HepG2 (cell line): ENCODE results near the gene MAGI1. TPM values are rescaled to one million over a fixed set of nuclear protein-coding genes. Genes with fewer than 3 reads are reported as not detected.

Source experiments
- ATAC-seq: fragments of 200-7000 bp; cut with Tn5 transposase; 3 replicates; pipeline ENCODE4 v1.9.1; 2020; ENCODE audit warnings: mild to moderate bottlenecking, moderate library complexity
- BruUV-seq: library from RNA; stranded (reverse); fragments of 400-500 nt; replicated peaks from 2 replicates; lab custom pipeline; 2021; lab: Mats Ljungman, UMichigan
- CTCF ChIA-PET: fragments of 300-600 bp; formaldehyde crosslinking; extraction: SDS; loops from one replicate; lab custom pipeline; 2021; ENCODE audit warnings: low total read pairs, inconsistent platforms, low intra/inter-chr PET ratio; lab: Yijun Ruan, JAX
- POLR2A ChIA-PET: fragments of 350-600 bp; sonication (Branson Sonifier 250); formaldehyde crosslinking; loops from one replicate; lab custom pipeline; 2020; ENCODE audit warnings: antibody characterized with exemption, inconsistent platforms; lab: Yijun Ruan, JAX
- DNase-seq: peaks from one replicate; pipeline ENCODE4 v3.0.0-alpha.2; 2015; ENCODE audit warnings: low spot score
- FAIRE-seq: peaks from 3 replicates; lab custom pipeline; 2011; peaks lifted over from hg19 to GRCh38; lab: Jason Lieb, UNC
- H2AFZ ChIP-seq: one replicate; pipeline ENCODE4 v1.6.1; 2011; ENCODE audit warnings: low read length, inconsistent platforms
- H3K27ac ChIP-seq: fragments of 300-600 bp; 3 replicates; pipeline ENCODE4 v1.8.0; 2011; ENCODE audit warnings: mixed run types, mild to moderate bottlenecking, mixed read lengths, low read length, inconsistent platforms; ENCODE audit not compliant: insufficient read depth; ENCODE audit errors: extremely low read length
- H3K27me3 ChIP-seq, 2 experiments: fragments of 200-600 bp in 1 of 2; 2 replicates in 1 of 2; 3 replicates in 1 of 2; pipeline versions ENCODE4 v1.6.0 to v1.8.0; 2011; ENCODE audit warnings: low read length in 2 of 2, mild to moderate bottlenecking in 2 of 2, moderate library complexity in 2 of 2, inconsistent platforms in 1 of 2; ENCODE audit not compliant: insufficient read depth in 2 of 2, control insufficient read depth in 1 of 2
- H3K36me3 ChIP-seq, 2 experiments: fragments of 200-600 bp in 1 of 2; replicated peaks in 1 of 2; 2 replicates in 1 of 2; 3 replicates in 1 of 2; pipeline versions ENCODE4 v1.5.1 to v1.8.0; 2011; ENCODE audit warnings: low read length in 2 of 2, inconsistent platforms in 1 of 2; ENCODE audit not compliant: insufficient read depth in 2 of 2, control insufficient read depth in 1 of 2
- H3K4me1 ChIP-seq: 2 replicates; pipeline ENCODE4 v1.5.1; 2012; ENCODE audit warnings: low read length, inconsistent platforms; ENCODE audit not compliant: insufficient read depth
- H3K4me2 ChIP-seq: 2 replicates; pipeline ENCODE4 v1.6.0; 2011; ENCODE audit warnings: low read depth, low read length, inconsistent platforms
- H3K4me3 ChIP-seq, 3 experiments: fragments of 200-600 bp in 1 of 3; sonication (generic), shearing (Covaris generic) in 1 of 3; replicated peaks in 1 of 3; 2 replicates each; pipeline ENCODE4 v1.5.1; 2011 to 2016; ENCODE audit warnings: low read length in 3 of 3, inconsistent platforms in 2 of 3, low read depth in 2 of 3, mild to moderate bottlenecking in 2 of 3, control low read depth in 1 of 3, mixed read lengths in 1 of 3; ENCODE audit not compliant: insufficient read depth in 1 of 3
- H3K79me2 ChIP-seq: one replicate; pipeline ENCODE4 v1.6.1; 2011; ENCODE audit warnings: low read length, inconsistent platforms; ENCODE audit not compliant: insufficient read depth
- H3K9ac ChIP-seq: 2 replicates; pipeline ENCODE4 v1.6.0; 2011; ENCODE audit warnings: mild to moderate bottlenecking, low read depth, low read length, inconsistent platforms; ENCODE audit not compliant: insufficient read depth
- H3K9me3 ChIP-seq: 2 replicates; pipeline ENCODE4 v1.5.1; 2012; ENCODE audit warnings: mild to moderate bottlenecking, low read length
- H4K20me1 ChIP-seq: 2 replicates; pipeline ENCODE4 v1.6.0; 2011; ENCODE audit warnings: inconsistent platforms, mild to moderate bottlenecking, low read length, moderate library complexity; ENCODE audit not compliant: insufficient read depth
- CENPX ChIP-seq: sonication (generic); formaldehyde crosslinking; IDR thresholded peaks from 2 replicates; pipeline ENCODE4 v1.9.0; 2021; ENCODE audit warnings: mild to moderate bottlenecking, missing genetic modification reagents, moderate library complexity
- DZIP1 ChIP-seq: sonication (generic); formaldehyde crosslinking; IDR thresholded peaks from 2 replicates; pipeline ENCODE4 v1.5.0; 2020; ENCODE audit warnings: mild to moderate bottlenecking, missing genetic modification reagents
- FIP1L1 ChIP-seq: fragments of 200-400 bp; formaldehyde crosslinking; IDR thresholded peaks from 2 replicates; pipeline ENCODE4 v1.6.1; 2018; ENCODE audit warnings: low read depth, mild to moderate bottlenecking, low read length, moderate library complexity, borderline replicate concordance; ENCODE audit not compliant: insufficient read depth
- HIC2 ChIP-seq: sonication (generic); formaldehyde crosslinking; IDR thresholded peaks from 2 replicates; pipeline ENCODE4 v1.9.0; 2022; ENCODE audit warnings: low read depth, missing genetic modification reagents
- JARID2 ChIP-seq: sonication (generic); formaldehyde crosslinking; IDR thresholded peaks from 2 replicates; pipeline ENCODE4 v1.8.1; 2023; ENCODE audit warnings: missing genetic modification reagents, inconsistent platforms; ENCODE audit not compliant: insufficient replicate concordance
- MED1 ChIP-seq: sonication (generic); formaldehyde crosslinking; IDR thresholded peaks from 2 replicates; pipeline ENCODE4 v1.4.0; 2020; ENCODE audit warnings: missing genetic modification reagents
- MTA1 ChIP-seq: sonication (generic); formaldehyde crosslinking; IDR thresholded peaks from 2 replicates; pipeline ENCODE4 v1.4.0; 2020; ENCODE audit warnings: missing genetic modification reagents, mild to moderate bottlenecking, borderline replicate concordance
- TOE1 ChIP-seq: sonication (generic); formaldehyde crosslinking; IDR thresholded peaks from 2 replicates; pipeline ENCODE4 v1.4.0; 2020; ENCODE audit warnings: mild to moderate bottlenecking, missing genetic modification reagents
- YY1 ChIP-seq: IDR thresholded peaks from 2 replicates; pipeline ENCODE4 v1.6.1; 2011; ENCODE audit warnings: low read length, low read depth, moderate library complexity, mild to moderate bottlenecking; ENCODE audit not compliant: insufficient read depth, insufficient replicate concordance
- ZNF703 ChIP-seq: sonication (generic); formaldehyde crosslinking; IDR thresholded peaks from 2 replicates; pipeline ENCODE4 v1.5.1; 2020; ENCODE audit warnings: missing genetic modification reagents, mild to moderate bottlenecking, moderate library complexity, borderline replicate concordance
- WGBS: methylation state at CpG from one replicate; pipeline ENCODE4 v1.1.6; 2017; ENCODE audit warnings: low lambda C conversion rate; 5-methylcytosine and 5-hydroxymethylcytosine counted together
- in situ Hi-C: cut with HindIII; loops from 2 replicates; pipeline ENCODE4 v1.10.0; 2017; ENCODE audit warnings: low pct_unique_long_range_greater_than_20kb; ENCODE audit not compliant: extremely low pct_ligation_motif_present
- intact Hi-C: fragments of 100-400 bp; cut with micrococcal nuclease; formaldehyde crosslinking; loops from one replicate; pipeline ENCODE4 v1.10.0; 2022; ENCODE audit not compliant: unreplicated experiment
- polyA plus RNA-seq, 8 experiments: library from polyadenylated mRNA; depleted of rRNA in 3 of 8; stranded (reverse) in 7 of 8; unstranded in 1 of 8; fragments of >200 nt; fragmentation: Illumina TruSeq in 4 of 8; extraction: Trizol in 4 of 8; gene quantifications; 2 replicates each; pipeline versions ENCODE4 v1.2.1 to v1.2.3, GENCODE V29; 2011 to 2016; ENCODE audit warnings: low read depth in 4 of 8, missing spikeins in 1 of 8, mixed read lengths in 1 of 8; ENCODE audit not compliant: insufficient read depth in 1 of 8
- total RNA-seq, 5 experiments: library from RNA; depleted of rRNA; stranded (reverse); fragments of >200 nt; fragmentation: Illumina TruSeq; extraction: Trizol; gene quantifications; 2 replicates each; pipeline ENCODE4 v1.2.3, GENCODE V29; 2016; ENCODE audit warnings: low read depth in 1 of 5

Gene MAGI1
- total and polyA plus RNA-seq, 2 of the 13 experiments (the other 11 are each of a cell fraction or from before 2014, with no cell fraction given) = 22.2 to 26.0 TPM

GRCh38 chr3:65532215-65532614 is 506.5 kb downstream of the MAGI1 start:
- CTCF ChIA-PET = no interaction called here
- no peak for TF ChIP-seq ZNF703 (CRISPR knock-in tag)
- TF ChIP-seq DZIP1 (CRISPR knock-in tag) = no peak
- TF ChIP-seq TOE1 = no peak
- no peak for TF ChIP-seq YY1
- TF ChIP-seq, all 625 proteins: peak for 0
- WGBS = 95% methylated on average over 4 of the region's 4 CpGs

GRCh38 chr3:65531499-65531898 is 507.2 kb downstream of the MAGI1 start:
- in situ Hi-C loops = no loop called here

More at GRCh38 chr3:65532215-65532614, 506.5 kb downstream of the MAGI1 start:
- Histone ChIP-seq H2AFZ (no peak overlapping the region), H3K9me3 (no peaks in the 10 kb centered on the region), H3K4me3 (no peak overlapping the region), H4K20me1 (peaks cover 5% of the 10 kb centered on the region; the same call in 1 of the 2 replicates), H3K4me1 (peaks cover 7% of the 10 kb centered on the region; the same call in 1 of the 2 replicates), H3K36me3 (no peaks in the 10 kb centered on the region; a peak in 1 of 5 replicates), H3K27ac (no peak overlapping the region), H3K79me2 (peaks cover 2% of the 10 kb centered on the region), H3K9ac (no peak overlapping the region), H3K27me3 (no peaks in the 10 kb centered on the region), H3K4me2 (no peak overlapping the region)
- in situ Hi-C loops = no loop called here
- POLR2A ChIA-PET = no interaction called here
- no peak for FAIRE-seq
- no peak for DNase-seq
- BruUV-seq = no TSS peak
- no peak for ATAC-seq
- intact Hi-C loops = no loop called here

More at GRCh38 chr3:65531499-65531898, 507.2 kb downstream of the MAGI1 start:
- CTCF ChIA-PET = no interaction called here
- no peak overlapping the region for H3K27ac ChIP-seq
- H3K4me2 ChIP-seq = no peak overlapping the region
- H3K9ac ChIP-seq = no peak overlapping the region
- H4K20me1 ChIP-seq = peaks cover 2% of the 10 kb centered on the region; the same call in 1 of the 2 replicates
- no peaks in the 10 kb centered on the region for H3K27me3 ChIP-seq
- H3K36me3 ChIP-seq = no peaks in the 10 kb centered on the region; a peak in 1 of 5 replicates
- DNase-seq = no peak
- intact Hi-C loops = no loop called here
- H3K9me3 ChIP-seq = no peaks in the 10 kb centered on the region
- FAIRE-seq = no peak
- POLR2A ChIA-PET = no interaction called here
- BruUV-seq = no TSS peak
- H3K4me3 ChIP-seq = no peak overlapping the region
- H3K4me1 ChIP-seq = peaks cover 12% of the 10 kb centered on the region; the same call in 1 of the 2 replicates
- no peak overlapping the region for H2AFZ ChIP-seq
- no peak for ATAC-seq
- TF ChIP-seq CENPX (CRISPR knock-in tag) = no peak
- no peak for TF ChIP-seq HIC2 (CRISPR knock-in tag)
- TF ChIP-seq MTA1 = no peak
- TF ChIP-seq FIP1L1 = no peak
- no peak for TF ChIP-seq JARID2
- no peak for TF ChIP-seq MED1 (CRISPR knock-in tag)
- TF ChIP-seq, all 625 proteins: peak for 0
- 100% methylated on average over 1 of the region's 1 CpG for WGBS
- H3K79me2 ChIP-seq = peaks cover 2% of the 10 kb centered on the region
